Measurements from ENCODE around the gene TREML4. TPM values are rescaled to one million over a fixed set of nuclear protein-coding genes. Genes with fewer than 3 reads are reported as not detected.

The TREML4 gene
- total RNA-seq, 1 donor from 2014 or later: not detected

GRCh38 chr6:41273714-41274113, 45.6 kb downstream of the TREML4 start:
- Mint-ChIP-seq H3K4me1 (peaks cover 9% of the 10 kb centered on the region), H3K9me3 (no peaks in the 10 kb centered on the region), H3K36me3 (ENCODE audit: low read depth) (no peaks in the 10 kb centered on the region), H3K4me3 (no peak overlapping the region), H3K27ac (no peak overlapping the region), H3K27me3 (peaks cover 13% of the 10 kb centered on the region)
- intact Hi-C loops (cut with micrococcal nuclease): no loop called here
- no peak for DNase-seq

GRCh38 chr6:41274256-41274655, 46.1 kb downstream of the TREML4 start:
- no peak for DNase-seq
- H3K9me3 Mint-ChIP-seq: no peaks in the 10 kb centered on the region
- intact Hi-C loops (cut with micrococcal nuclease): no loop called here
- no peaks in the 10 kb centered on the region for H3K36me3 Mint-ChIP-seq (ENCODE audit: low read depth)
- H3K4me3 Mint-ChIP-seq: no peak overlapping the region
- no peak overlapping the region for H3K27ac Mint-ChIP-seq
- H3K27me3 Mint-ChIP-seq: peaks cover 13% of the 10 kb centered on the region
- H3K4me1 Mint-ChIP-seq: peaks cover 15% of the 10 kb centered on the region

GRCh38 chr6:41275489-41275888, 47.3 kb downstream of the TREML4 start:
- H3K4me1 Mint-ChIP-seq: peaks cover 16% of the 10 kb centered on the region
- H3K36me3 Mint-ChIP-seq (ENCODE audit: low read depth): no peaks in the 10 kb centered on the region
- H3K4me3 Mint-ChIP-seq: no peak overlapping the region
- DNase-seq: no peak
- intact Hi-C loops (cut with micrococcal nuclease): no loop called here
- peaks cover 13% of the 10 kb centered on the region for H3K27me3 Mint-ChIP-seq
- H3K27ac Mint-ChIP-seq: no peak overlapping the region
- H3K9me3 Mint-ChIP-seq: no peaks in the 10 kb centered on the region

- Mint-ChIP-seq H3K27ac (no peak overlapping the region), H3K27me3 (peaks cover 13% of the 10 kb centered on the region), H3K36me3 (ENCODE audit: low read depth) (no peaks in the 10 kb centered on the region), H3K4me1 (peaks cover 13% of the 10 kb centered on the region), H3K9me3 (no peaks in the 10 kb centered on the region), H3K4me3 (no peak overlapping the region)
- DNase-seq: peak; percentile 54
- intact Hi-C loops (cut with micrococcal nuclease): no loop called here
Observed at GRCh38 chr6:41277605-41278004, 49.5 kb downstream of the TREML4 start.

- no peaks in the 10 kb centered on the region for H3K36me3 Mint-ChIP-seq (ENCODE audit: low read depth)
- intact Hi-C loops (cut with micrococcal nuclease): loop anchor here (1.0 kb wide), 1 partner anchor 39 kb away; no protein-coding TSS in a partner anchor
- peaks cover 13% of the 10 kb centered on the region for H3K4me1 Mint-ChIP-seq
- no peak overlapping the region for H3K4me3 Mint-ChIP-seq
- DNase-seq: peak; percentile 89
- H3K9me3 Mint-ChIP-seq: no peaks in the 10 kb centered on the region
- no peak overlapping the region for H3K27ac Mint-ChIP-seq
- peaks cover 13% of the 10 kb centered on the region for H3K27me3 Mint-ChIP-seq
Observed at GRCh38 chr6:41278699-41279405, 50.7 kb downstream of the TREML4 start.

GRCh38 chr6:41280381-41281057, 52.4 kb downstream of the TREML4 start:
- intact Hi-C loops (cut with micrococcal nuclease): no loop called here
- Mint-ChIP-seq H3K9me3 (no peaks in the 10 kb centered on the region), H3K27ac (no peak overlapping the region), H3K4me3 (no peak overlapping the region), H3K27me3 (peaks cover 13% of the 10 kb centered on the region), H3K36me3 (ENCODE audit: low read depth) (no peaks in the 10 kb centered on the region), H3K4me1 (peaks cover 13% of the 10 kb centered on the region)
- peak; percentile 41 for DNase-seq

- H3K27me3 Mint-ChIP-seq: peaks cover 3% of the 10 kb centered on the region
- H3K4me1 Mint-ChIP-seq: peaks cover 15% of the 10 kb centered on the region
- H3K9me3 Mint-ChIP-seq: no peaks in the 10 kb centered on the region
- intact Hi-C loops (cut with micrococcal nuclease): no loop called here
- no peaks in the 10 kb centered on the region for H3K36me3 Mint-ChIP-seq (ENCODE audit: low read depth)
- no peak overlapping the region for H3K27ac Mint-ChIP-seq
- no peak overlapping the region for H3K4me3 Mint-ChIP-seq
- DNase-seq: no peak
Observed at GRCh38 chr6:41283600-41283999, 55.5 kb downstream of the TREML4 start.

- Mint-ChIP-seq H3K27me3 (peaks cover 3% of the 10 kb centered on the region), H3K4me3 (no peak overlapping the region), H3K4me1 (peaks cover 7% of the 10 kb centered on the region), H3K36me3 (ENCODE audit: low read depth) (no peaks in the 10 kb centered on the region), H3K27ac (no peak overlapping the region), H3K9me3 (no peaks in the 10 kb centered on the region)
- intact Hi-C loops (cut with micrococcal nuclease): no loop called here
- DNase-seq: peak; percentile 46
Observed at GRCh38 chr6:41284726-41285125, 56.6 kb downstream of the TREML4 start.

GRCh38 chr6:41286544-41287346, 58.6 kb downstream of the TREML4 start, which contains the start of gene TREM1:
TSS of gene TREM1 (minus strand) at chr6:41286682. CDS start at chr6:41286655, 27 bp downstream.
- Mint-ChIP-seq H3K27ac (no peak within 1 kb of the TSS), H3K27me3 (peaks cover 5% of the 10 kb centered on the region), H3K36me3 (ENCODE audit: low read depth) (no peaks in the 10 kb centered on the region), H3K4me1 (peaks cover 3% of the 10 kb centered on the region), H3K4me3 (no peak within 1 kb of the TSS), H3K9me3 (no peaks in the 10 kb centered on the region)
- DNase-seq: no peak
- intact Hi-C loops (cut with micrococcal nuclease): no loop called here

GRCh38 chr6:41288030-41288753, 60.0 kb downstream of the TREML4 start:
- Mint-ChIP-seq H3K27ac (no peak overlapping the region), H3K4me3 (no peak overlapping the region), H3K27me3 (peaks cover 5% of the 10 kb centered on the region), H3K36me3 (ENCODE audit: low read depth) (no peaks in the 10 kb centered on the region), H3K4me1 (peaks cover 3% of the 10 kb centered on the region), H3K9me3 (peaks cover 3% of the 10 kb centered on the region)
- no peak for DNase-seq
- intact Hi-C loops (cut with micrococcal nuclease): no loop called here

Other genes with a start within 250 kb of the TREML4 start
- 0.88 and 1.2 TPM in 2 replicates for gene UNC5CL, start 189.1 kb upstream of the TREML4 start, total RNA-seq
- gene TSPO2, start 185.9 kb upstream of the TREML4 start, total RNA-seq: not detected in 2 replicates
- not detected in 2 replicates for gene APOBEC2, start 175.1 kb upstream of the TREML4 start, total RNA-seq
- gene OARD1, start 156.0 kb upstream of the TREML4 start, total RNA-seq: 30.7 and 31.7 TPM in 2 replicates
- 31.2 TPM in 2 replicates for gene NFYA, start 155.4 kb upstream of the TREML4 start, total RNA-seq
- not detected in 2 replicates for gene TREML1, start 74.0 kb upstream of the TREML4 start, total RNA-seq
- gene TREM2, start 65.2 kb upstream of the TREML4 start, total RNA-seq: not detected in 2 replicates
- gene TREML2, start 27.2 kb upstream of the TREML4 start, total RNA-seq: 3.5 TPM in 2 replicates
- gene TREM1, start 58.3 kb downstream of the TREML4 start, total RNA-seq: 0.43 TPM in 1 of 2 replicates, not detected in the other
- not detected in 2 replicates for gene NCR2, start 107.3 kb downstream of the TREML4 start, total RNA-seq